ENCODE measurements around the gene MAN2A2. TPM values are rescaled to one million over a fixed set of nuclear protein-coding genes. Genes with fewer than 3 reads are reported as not detected.

The MAN2A2 gene
- total RNA-seq, 3 donors from 2014 or later: 38.2 to 58.0 (median 56.9) TPM

DNA sequence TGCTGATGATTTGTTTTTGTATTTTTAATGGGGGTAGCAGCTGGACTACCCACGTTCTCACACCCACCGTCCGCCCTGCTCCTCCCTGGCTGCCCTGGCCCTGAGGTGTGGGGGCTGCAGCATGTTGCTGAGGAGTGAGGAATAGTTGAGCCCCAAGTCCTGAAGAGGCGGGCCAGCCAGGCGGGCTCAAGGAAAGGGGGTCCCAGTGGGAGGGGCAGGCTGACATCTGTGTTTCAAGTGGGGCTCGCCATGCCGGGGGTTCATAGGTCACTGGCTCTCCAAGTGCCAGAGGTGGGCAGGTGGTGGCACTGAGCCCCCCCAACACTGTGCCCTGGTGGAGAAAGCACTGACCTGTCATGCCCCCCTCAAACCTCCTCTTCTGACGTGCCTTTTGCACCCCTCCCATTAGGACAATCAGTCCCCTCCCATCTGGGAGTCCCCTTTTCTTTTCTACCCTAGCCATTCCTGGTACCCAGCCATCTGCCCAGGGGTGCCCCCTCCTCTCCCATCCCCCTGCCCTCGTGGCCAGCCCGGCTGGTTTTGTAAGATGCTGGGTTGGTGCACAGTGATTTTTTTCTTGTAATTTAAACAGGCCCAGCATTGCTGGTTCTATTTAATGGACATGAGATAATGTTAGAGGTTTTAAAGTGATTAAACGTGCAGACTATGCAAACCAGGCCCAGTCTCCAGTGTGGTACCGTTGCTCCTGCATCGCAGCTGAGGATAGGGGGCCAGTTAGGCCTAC lies 20.1 kb upstream of the MAN2A2 start:
- no peaks in the 10 kb centered on the region for H3K27me3 ChIP-seq
- peaks cover 11% of the 10 kb centered on the region in 2 donors for H3K4me1 ChIP-seq
- intact Hi-C loops (cut with DNase I; ENCODE audit: low total_unique reads): no loop called here
- H3K4me3 ChIP-seq: peak overlapping the region in 1 of 3 donors; percentile 82
- no peaks in the 10 kb centered on the region for H3K9me3 ChIP-seq
- TF ChIP-seq POLR2A (IDR thresholded peaks at IDR 0.05): no peak
- TF ChIP-seq, protein P1, sequence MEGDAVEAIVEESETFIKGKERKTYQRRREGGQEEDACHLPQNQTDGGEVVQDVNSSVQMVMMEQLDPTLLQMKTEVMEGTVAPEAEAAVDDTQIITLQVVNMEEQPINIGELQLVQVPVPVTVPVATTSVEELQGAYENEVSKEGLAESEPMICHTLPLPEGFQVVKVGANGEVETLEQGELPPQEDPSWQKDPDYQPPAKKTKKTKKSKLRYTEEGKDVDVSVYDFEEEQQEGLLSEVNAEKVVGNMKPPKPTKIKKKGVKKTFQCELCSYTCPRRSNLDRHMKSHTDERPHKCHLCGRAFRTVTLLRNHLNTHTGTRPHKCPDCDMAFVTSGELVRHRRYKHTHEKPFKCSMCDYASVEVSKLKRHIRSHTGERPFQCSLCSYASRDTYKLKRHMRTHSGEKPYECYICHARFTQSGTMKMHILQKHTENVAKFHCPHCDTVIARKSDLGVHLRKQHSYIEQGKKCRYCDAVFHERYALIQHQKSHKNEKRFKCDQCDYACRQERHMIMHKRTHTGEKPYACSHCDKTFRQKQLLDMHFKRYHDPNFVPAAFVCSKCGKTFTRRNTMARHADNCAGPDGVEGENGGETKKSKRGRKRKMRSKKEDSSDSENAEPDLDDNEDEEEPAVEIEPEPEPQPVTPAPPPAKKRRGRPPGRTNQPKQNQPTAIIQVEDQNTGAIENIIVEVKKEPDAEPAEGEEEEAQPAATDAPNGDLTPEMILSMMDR (IDR thresholded peaks at IDR 0.05): no peak
- TF ChIP-seq POLR2AphosphoS5 (IDR thresholded peaks at IDR 0.05): no peak
- H3K36me3 ChIP-seq: peaks cover 5% of the 10 kb centered on the region
- DNase-seq (ENCODE audit: low spot score in 2 of 2): no peak
- peak overlapping the region; percentile 92 to 98 for H3K27ac ChIP-seq

DNA sequence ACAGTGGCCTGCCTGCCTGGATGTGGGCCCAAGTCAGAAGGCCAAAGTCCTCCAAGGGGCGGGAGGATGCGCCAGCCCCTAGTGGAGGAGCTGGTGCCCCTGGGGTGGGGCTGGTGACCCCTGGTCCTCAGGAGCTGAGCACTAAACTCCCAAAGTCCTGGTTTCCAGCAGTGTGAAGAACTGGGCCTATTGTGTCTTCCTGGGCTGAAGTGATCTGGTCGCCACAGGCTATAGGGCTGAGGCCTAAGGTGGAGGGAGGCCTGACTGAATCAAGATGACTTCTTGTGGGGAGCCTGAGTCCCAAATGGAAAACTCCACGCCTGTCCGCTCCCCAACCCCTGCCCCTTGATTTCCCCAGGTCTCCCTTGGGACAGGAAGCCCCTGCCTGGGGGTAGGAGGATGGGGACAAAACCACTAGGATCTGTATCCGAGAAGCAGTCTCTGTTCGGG lies 19.6 kb upstream of the MAN2A2 start:
- H3K36me3 ChIP-seq: peaks cover 5% of the 10 kb centered on the region

DNA sequence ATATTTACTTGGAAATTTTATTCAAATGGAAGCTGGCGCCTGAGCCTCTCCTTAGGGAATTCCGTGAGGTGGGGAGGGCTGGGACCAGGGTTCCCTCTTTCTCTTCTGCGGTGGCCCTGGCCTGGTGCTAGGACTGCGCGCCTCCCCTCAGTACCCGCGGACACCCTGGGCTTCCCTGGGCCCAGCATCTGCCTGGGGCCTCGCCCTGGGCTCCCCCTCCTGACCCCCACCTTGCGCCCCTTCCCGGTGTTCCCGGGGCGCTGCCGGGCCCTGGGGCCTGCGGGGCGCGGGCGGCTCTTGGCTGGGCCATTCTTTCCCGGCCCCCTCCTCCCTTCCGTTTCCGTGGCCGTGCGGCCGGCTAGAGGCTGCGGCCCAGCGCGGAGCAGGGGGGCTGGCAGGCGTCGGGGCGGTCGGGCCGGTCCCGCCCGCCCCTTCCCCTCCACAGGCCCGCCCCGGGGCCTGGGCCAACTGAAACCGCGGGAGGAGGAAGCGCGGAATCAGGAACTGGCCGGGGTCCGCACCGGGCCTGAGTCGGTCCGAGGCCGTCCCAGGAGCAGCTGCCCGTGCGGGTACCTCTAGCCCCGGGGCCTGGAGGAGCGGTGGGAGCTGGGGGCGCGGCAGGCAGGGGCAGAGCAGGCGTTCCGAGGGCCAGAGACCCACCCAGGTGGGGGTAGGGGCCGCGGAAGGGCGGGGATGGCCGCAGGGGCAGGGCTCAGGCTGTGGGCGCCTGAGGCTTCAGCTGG lies 19.0 kb upstream of the MAN2A2 start, which contains the start of gene FES:
Gene FES, plus strand, starts transcription at position 529 of the 743 bp plus-strand sequence. CDS start 542 bp downstream, outside the sequence.
- H3K27me3 ChIP-seq: no peaks in the 10 kb centered on the region
- peak within 1 kb of the TSS; percentile 92 to 98 for H3K27ac ChIP-seq
- intact Hi-C loops (cut with DNase I; ENCODE audit: low total_unique reads): no loop called here
- DNase-seq (ENCODE audit: low spot score in 2 of 2): peak in 1 of 2 donors; percentile 65
- TF ChIP-seq POLR2AphosphoS5 (IDR thresholded peaks at IDR 0.05) (peak in 2 of 3 donors; percentile 39), POLR2A (IDR thresholded peaks at IDR 0.05) (no peak)
- no peaks in the 10 kb centered on the region for H3K9me3 ChIP-seq
- peak within 1 kb of the TSS; percentile 52 to 82 (median 62) for H3K4me3 ChIP-seq
- H3K4me1 ChIP-seq: peaks cover 11% of the 10 kb centered on the region in 2 donors
- peaks cover 5% of the 10 kb centered on the region for H3K36me3 ChIP-seq

More for the DNA sequence above, 19.6 kb upstream of the MAN2A2 start:
- intact Hi-C loops (cut with DNase I; ENCODE audit: low total_unique reads): no loop called here
- Histone ChIP-seq H3K9me3 (no peaks in the 10 kb centered on the region), H3K4me3 (peak overlapping the region; percentile 52 to 82 (median 62)), H3K27me3 (no peaks in the 10 kb centered on the region), H3K4me1 (peaks cover 11% of the 10 kb centered on the region in 2 donors), H3K27ac (peak overlapping the region; percentile 92 to 98)
- TF ChIP-seq POLR2AphosphoS5 (IDR thresholded peaks at IDR 0.05): no peak
- TF ChIP-seq, protein P1 (IDR thresholded peaks at IDR 0.05): no peak
- TF ChIP-seq POLR2A (IDR thresholded peaks at IDR 0.05): no peak
- no peak for DNase-seq (ENCODE audit: low spot score in 2 of 2)

DNA sequence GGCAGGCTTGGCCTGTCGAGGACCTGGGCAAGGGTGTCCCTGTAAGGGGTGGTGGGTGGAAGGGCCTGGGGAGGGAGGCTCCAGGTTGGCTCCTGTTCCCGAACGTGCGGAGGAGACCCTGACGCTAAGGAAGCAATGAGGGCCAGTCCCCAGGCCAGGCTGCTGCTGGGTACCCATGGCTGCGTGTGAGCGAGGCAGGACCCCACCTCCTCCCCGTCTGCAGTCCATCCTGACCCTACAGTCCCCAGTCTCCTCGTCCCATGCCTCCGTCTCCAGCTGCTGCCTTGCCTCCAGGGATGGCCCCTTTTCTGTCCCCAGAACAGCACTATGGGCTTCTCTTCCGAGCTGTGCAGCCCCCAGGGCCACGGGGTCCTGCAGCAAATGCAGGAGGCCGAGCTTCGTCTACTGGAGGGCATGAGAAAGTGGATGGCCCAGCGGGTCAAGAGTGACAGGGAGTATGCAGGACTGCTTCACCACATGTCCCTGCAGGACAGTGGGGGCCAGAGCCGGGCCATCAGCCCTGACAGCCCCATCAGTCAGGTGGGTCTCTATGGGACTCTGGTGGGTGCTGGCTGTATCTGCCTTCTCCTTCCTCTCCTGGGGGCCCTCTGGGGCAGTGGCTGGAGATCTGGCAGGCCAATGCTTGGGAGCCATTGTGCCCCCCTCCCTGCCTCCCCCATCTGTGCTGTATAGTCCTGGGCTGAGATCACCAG lies 18.2 kb upstream of the MAN2A2 start:
- Histone ChIP-seq H3K4me1 (peaks cover 11% of the 10 kb centered on the region in 2 donors), H3K27me3 (no peaks in the 10 kb centered on the region), H3K36me3 (peaks cover 2% of the 10 kb centered on the region), H3K9me3 (no peaks in the 10 kb centered on the region), H3K4me3 (peak overlapping the region; percentile 52 to 82 (median 62)), H3K27ac (peak overlapping the region; percentile 92 to 98)
- no peak for TF ChIP-seq POLR2A (IDR thresholded peaks at IDR 0.05)
- no peak for TF ChIP-seq POLR2AphosphoS5 (IDR thresholded peaks at IDR 0.05)
- TF ChIP-seq, protein P1 (IDR thresholded peaks at IDR 0.05): no peak
- no peak for DNase-seq (ENCODE audit: low spot score in 2 of 2)
- intact Hi-C loops (cut with DNase I; ENCODE audit: low total_unique reads): loop anchor here (1.0 to 5.0 kb wide), 2 partner anchors 16 to 238 kb away; no protein-coding TSS in a partner anchor
